GM12865 (cell line): ENCODE data around the gene METTL16.

ENCODE experiments used
- DNase-seq: peaks from one replicate; pipeline ENCODE4 v3.0.0; 2010; ENCODE audit warnings: low read depth
- H3K4me3 ChIP-seq: 2 replicates; pipeline ENCODE4 v1.5.1; 2011; ENCODE audit warnings: mild to moderate bottlenecking, low read depth, low read length, control low read depth
- CTCF ChIP-seq: IDR thresholded peaks from 2 replicates; pipeline ENCODE4 v1.5.1; 2011; ENCODE audit warnings: low read length, control low read depth, low read depth, inconsistent platforms; ENCODE audit not compliant: insufficient read depth; ENCODE audit errors: missing control alignments

The METTL16 gene

GRCh38 chr17:2380226-2380922, 131.3 kb downstream of the METTL16 start:
- no peak for DNase-seq
- no peak overlapping the region for H3K4me3 ChIP-seq
- no peak for TF ChIP-seq CTCF

GRCh38 chr17:2379489-2380225, 132.0 kb downstream of the METTL16 start:
- H3K4me3 ChIP-seq = no peak overlapping the region
- no peak for TF ChIP-seq CTCF

DNA sequence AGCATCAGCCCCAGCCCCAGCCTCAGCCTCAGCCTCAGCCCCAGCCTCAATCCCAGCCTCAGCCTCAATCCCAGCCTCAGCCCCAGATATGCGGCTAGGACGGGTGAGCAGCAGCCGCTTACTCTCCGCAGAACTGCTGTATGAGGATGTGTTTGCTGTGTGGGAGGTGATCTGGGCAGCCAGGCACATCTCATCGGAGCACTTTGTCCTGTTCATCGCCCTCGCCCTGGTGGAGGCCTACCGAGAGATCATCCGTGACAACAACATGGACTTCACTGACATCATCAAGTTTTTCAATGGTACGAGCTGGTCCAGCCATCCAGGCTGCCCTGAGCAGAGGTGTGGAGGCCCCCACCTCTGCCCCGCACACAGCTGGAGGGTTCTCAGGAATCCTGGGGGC, 132.8 kb downstream of the METTL16 start:
- no peak for TF ChIP-seq CTCF
- DNase-seq = no peak
- H3K4me3 ChIP-seq = no peak overlapping the region

More at GRCh38 chr17:2379489-2380225, 132.0 kb downstream of the METTL16 start:
- no peak for DNase-seq

- no peak overlapping the region for H3K4me3 ChIP-seq
- no peak for DNase-seq
- TF ChIP-seq CTCF = no peak
Observed at GRCh38 chr17:2377659-2378058, 134.0 kb downstream of the METTL16 start.

DNA sequence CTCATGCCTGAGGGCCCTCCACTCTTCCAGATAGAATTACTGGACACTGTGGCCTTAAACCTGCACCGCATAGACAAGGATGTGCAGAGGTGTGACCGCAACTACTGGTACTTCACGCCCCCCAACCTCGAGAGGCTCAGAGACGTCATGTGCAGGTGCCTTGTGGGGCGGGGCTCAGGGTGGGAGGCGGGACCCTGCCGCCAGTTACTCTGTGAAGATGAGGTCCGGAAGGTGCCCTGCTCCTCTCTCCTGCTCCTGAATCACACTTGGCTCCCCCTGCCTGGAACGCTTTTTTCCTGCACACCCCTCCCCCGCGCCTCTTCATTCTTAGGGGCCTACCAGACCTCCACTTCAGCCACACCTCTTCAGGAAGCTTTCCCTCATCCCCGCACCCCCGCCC, 135.6 kb downstream of the METTL16 start:
- no peak for TF ChIP-seq CTCF
- no peak overlapping the region for H3K4me3 ChIP-seq
- DNase-seq = no peak

DNA sequence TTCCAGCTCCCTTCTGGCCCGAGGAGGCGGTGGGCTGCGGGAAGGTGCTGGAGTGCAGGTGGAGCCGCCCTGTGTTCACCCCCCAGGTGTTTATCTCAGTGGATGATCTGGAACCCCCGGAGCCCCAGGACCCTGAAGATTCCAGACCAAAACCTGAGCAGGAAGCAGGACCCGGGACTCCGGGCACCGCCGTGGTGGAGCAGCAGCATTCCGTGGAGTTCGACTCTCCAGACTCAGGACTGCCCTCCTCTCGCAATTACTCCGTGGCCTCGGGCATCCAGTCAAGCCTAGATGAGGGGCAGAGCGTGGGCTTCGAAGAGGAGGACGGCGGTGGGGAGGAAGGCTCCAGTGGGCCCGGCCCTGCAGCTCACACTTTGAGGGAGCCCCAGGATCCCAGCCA, 136.3 kb downstream of the METTL16 start:
- H3K4me3 ChIP-seq = no peak overlapping the region
- no peak for DNase-seq
- TF ChIP-seq CTCF = no peak
